ENCODE data around the gene SSH2. TPM values are rescaled to one million over a fixed set of nuclear protein-coding genes. Genes with fewer than 3 reads are reported as not detected.

The SSH2 gene
- total and polyA plus RNA-seq, 2 of the 13 experiments (the other 11 are each of a cell fraction or from before 2014, with no cell fraction given), result 6.0 to 6.4 TPM

- ATAC-seq (no peak), FAIRE-seq (no peak), DNase-seq (ENCODE audit: low spot score) (no peak)
- POLR2A ChIA-PET, result interaction anchor here (0.9 to 1.0 kb wide), 2 partner anchors 20 to 300 kb away, joined by 3 read pairs; partner anchors contain the start of gene NUFIP2
- BruUV-seq (replicated peaks), result no TSS peak
- H3K36me3 ChIP-seq (replicated peaks in 1 of 2; ENCODE audit: control insufficient read depth in 1 of 2, insufficient read depth in 2 of 2, low read length in 2 of 2), result no peaks in the 10 kb centered on the region
- H3K27me3 ChIP-seq (ENCODE audit: control insufficient read depth in 1 of 2, insufficient read depth in 2 of 2, low read length in 2 of 2), result peaks cover 3 to 33% of the 10 kb centered on the region in 2 experiments; a peak in 3 of 5 replicates
- WGBS (ENCODE audit: low lambda C conversion rate), result 28% methylated on average over 8 of the region's 11 CpGs
- H2AFZ ChIP-seq (ENCODE audit: low read length), result no peak overlapping the region
- TF ChIP-seq EZH2 (conservative IDR thresholded peaks at IDR 0.05; ENCODE audit: low read depth, low read length) (no peak), ZFP91 (CRISPR knock-in tag; IDR thresholded peaks at IDR 0.05; ENCODE audit: borderline replicate concordance) (0 out of 2 replicates have a peak, but pooled peaks have one; percentile 4), IRF9 (CRISPR knock-in tag; IDR thresholded peaks at IDR 0.05; ENCODE audit: borderline replicate concordance) (no peak), HMGXB4 (CRISPR knock-in tag; IDR thresholded peaks at IDR 0.05; ENCODE audit: borderline replicate concordance in 1 of 2, low read depth in 1 of 2) (peak in 1 of 2 experiments; percentile 0; a peak in 1 of 4 replicates), FUBP1 (CRISPR knock-in tag; IDR thresholded peaks at IDR 0.05; ENCODE audit: borderline replicate concordance) (no peak), SIN3A (IDR thresholded peaks at IDR 0.05; ENCODE audit: borderline replicate concordance, low read depth, low read length) (0 out of 2 replicates have a peak, but pooled peaks have one; percentile 3), KLF16 (CRISPR knock-in tag; IDR thresholded peaks at IDR 0.05) (0 out of 4 replicates have a peak, but pooled peaks of 1 of the 2 experiments have one; percentile 6), ZBTB10 (CRISPR knock-in tag; IDR thresholded peaks at IDR 0.05; ENCODE audit: borderline replicate concordance) (no peak), TGIF2 (CRISPR knock-in tag; IDR thresholded peaks at IDR 0.05) (0 out of 2 replicates have a peak, but pooled peaks have one; percentile 11)
- H3K4me1 ChIP-seq (ENCODE audit: insufficient read depth, low read length), result peaks cover 64% of the 10 kb centered on the region
- H4K20me1 ChIP-seq (ENCODE audit: insufficient read depth, low read length), result no peaks in the 10 kb centered on the region
- H3K9me3 ChIP-seq (ENCODE audit: low read length), result no peaks in the 10 kb centered on the region
- H3K79me2 ChIP-seq (ENCODE audit: insufficient read depth, low read length), result no peaks in the 10 kb centered on the region
- peak overlapping the region; percentile 86 for H3K4me2 ChIP-seq (ENCODE audit: low read depth, low read length)
- H3K9ac ChIP-seq (ENCODE audit: insufficient read depth, low read depth, low read length), result no peak overlapping the region
- intact Hi-C loops (cut with micrococcal nuclease; ENCODE audit: unreplicated experiment), result loop anchor here (10.0 kb wide), 1 partner anchor 220 kb away; no protein-coding TSS in a partner anchor
- in situ Hi-C loops (cut with HindIII; ENCODE audit: extremely low pct_ligation_motif_present, low pct_unique_long_range_greater_than_20kb), result no loop called here
- CTCF ChIA-PET (ENCODE audit: low intra/inter-chr PET ratio, low total read pairs), result interaction anchor here (0.8 to 1.5 kb wide), 2 partner anchors 14 to 224 kb away, joined by 3 to 5 read pairs; no protein-coding TSS in a partner anchor
- H3K27ac ChIP-seq (ENCODE audit: extremely low read length, insufficient read depth, low read length), result no peak overlapping the region
- H3K4me3 ChIP-seq (replicated peaks in 1 of 3; ENCODE audit: insufficient read depth in 1 of 3, low read depth in 2 of 3, low read length in 3 of 3), result peak overlapping the region in 1 of 3 experiments; percentile 71; a peak in 1 of 6 replicates
These were observed 335.4 kb downstream of the SSH2 start for GRCh38 chr17:29594519-29595090.

All from HepG2 (cell line).